ENCODE results near the gene SRL.
A peak's percentile ranks its signal among the peaks of the same experiment; 100 is the strongest.
"Not testable (repeated sequence)": the region's sequence is repeated elsewhere in the genome, so short reads cannot be mapped to it uniquely, and the experiment has no call there.

The SRL gene

GRCh38 chr16:4226251-4227039 lies 15.4 kb downstream of the SRL start:
- DNase-seq (ENCODE audit: low spot score) = no peak

DNA sequence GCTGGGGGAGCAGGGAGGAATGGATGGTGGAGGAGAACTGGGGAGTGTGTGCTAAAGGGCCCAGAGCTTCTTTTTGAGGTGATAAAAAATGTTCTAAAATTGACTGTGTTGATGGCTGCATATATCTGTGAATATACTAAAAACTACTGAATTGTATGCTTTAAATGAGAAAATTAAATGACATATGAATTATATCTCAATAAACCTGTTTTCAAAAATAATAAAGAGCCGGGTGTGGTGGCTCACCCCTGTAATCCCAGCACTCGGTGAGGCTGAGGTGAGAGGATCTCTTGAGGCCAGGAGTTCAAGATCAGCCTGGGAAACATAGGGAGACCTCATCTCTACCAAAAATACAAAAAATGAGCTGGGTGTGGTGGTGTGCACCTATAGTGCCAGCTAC lies 16.8 kb downstream of the SRL start:
- DNase-seq (ENCODE audit: low spot score) = no peak

- DNase-seq (ENCODE audit: low spot score) = no peak
Measured at GRCh38 chr16:4220358-4220757, 21.5 kb downstream of the SRL start.

- no peak for DNase-seq (ENCODE audit: low spot score)
Measured at GRCh38 chr16:4218202-4218601, 23.7 kb downstream of the SRL start.

DNA sequence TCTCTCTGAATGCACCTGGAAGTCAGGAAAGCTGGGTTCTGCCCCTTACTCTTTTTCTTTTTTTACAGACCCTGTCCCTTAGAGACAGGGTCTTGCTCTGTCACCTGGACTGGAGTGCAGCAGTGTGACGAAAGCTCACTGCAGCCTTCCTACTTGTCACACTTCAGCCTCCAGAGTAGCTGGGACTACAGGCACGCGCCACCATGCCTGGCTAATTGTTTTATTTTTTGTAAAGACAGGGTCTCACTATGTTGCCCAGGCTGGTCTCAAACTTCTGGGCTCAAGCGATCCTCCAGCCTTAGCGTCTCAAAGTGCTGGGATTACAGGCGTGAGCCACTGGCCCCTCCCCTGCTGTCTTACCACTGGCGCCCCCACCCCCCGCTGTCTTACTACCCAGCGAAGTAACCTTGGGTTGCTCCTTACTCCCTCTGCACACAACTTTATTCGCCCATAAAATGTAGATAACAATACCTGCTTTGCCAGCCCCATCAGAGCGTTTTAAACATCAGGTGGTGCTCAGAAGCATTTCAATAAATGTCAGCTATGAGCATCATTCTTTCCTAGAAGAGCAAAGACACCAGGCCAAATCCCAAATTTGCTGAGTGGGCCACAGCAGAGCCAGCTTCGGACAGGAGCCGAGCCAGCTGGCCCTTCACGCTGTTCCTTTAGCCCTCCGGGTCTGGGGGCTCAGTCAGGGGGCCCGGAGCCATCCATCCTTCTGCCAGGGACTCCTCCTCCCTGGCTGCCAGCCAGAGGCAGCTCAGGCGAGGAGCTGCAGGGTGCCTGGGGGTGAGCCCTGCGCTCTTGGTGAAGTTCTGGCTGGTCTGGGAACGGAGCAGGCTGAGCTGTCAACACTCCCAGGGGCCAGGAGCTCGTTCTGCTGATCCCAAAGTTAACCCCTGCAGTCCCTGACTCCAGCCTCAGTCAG lies 24.4 kb downstream of the SRL start:
- DNase-seq (ENCODE audit: low spot score) = no peak

DNA sequence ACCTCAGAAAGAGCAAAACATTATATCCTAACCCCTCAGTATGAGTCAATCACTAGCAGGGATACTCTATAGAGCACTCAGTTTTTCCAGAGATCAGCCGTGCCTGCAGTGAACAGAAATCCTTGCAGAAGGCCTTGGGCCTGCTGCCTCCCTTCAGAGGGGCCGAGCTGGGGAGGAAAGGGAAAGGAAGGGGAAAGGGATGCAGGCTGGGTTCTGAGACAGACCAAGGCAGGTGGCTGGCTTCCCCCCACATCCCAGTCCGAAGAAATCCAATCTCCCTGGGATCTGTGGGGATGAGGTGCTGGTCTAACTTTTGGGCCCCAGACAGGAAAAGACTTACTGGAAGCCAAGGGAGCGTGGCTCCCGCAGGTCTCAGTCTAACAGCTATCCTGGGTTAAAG lies 25.3 kb downstream of the SRL start:
- no peak for DNase-seq (ENCODE audit: low spot score)

- DNase-seq (ENCODE audit: low spot score) = no peak
Measured at GRCh38 chr16:4215106-4215505, 26.8 kb downstream of the SRL start.

DNA sequence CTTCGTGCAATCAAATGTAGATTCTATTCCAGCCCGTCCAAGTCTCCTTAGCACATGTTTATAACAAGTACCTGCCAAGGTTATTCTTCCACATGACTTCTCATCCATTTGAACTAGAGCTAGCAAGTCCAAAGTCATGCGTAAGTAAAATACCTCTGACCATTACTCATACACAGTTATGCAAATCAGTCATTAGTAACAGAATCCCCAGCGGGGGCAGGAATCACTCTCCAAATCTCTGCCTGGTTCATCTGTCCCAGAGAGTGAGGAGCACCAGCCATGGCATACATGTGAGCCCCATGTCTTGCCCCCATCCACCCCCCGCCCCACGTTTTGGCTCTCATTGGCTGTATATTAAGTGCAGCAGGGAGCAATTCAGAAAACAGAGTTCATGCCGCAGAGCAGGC lies 27.7 kb downstream of the SRL start:
- peak; percentile 89 for DNase-seq (ENCODE audit: low spot score)

DNA sequence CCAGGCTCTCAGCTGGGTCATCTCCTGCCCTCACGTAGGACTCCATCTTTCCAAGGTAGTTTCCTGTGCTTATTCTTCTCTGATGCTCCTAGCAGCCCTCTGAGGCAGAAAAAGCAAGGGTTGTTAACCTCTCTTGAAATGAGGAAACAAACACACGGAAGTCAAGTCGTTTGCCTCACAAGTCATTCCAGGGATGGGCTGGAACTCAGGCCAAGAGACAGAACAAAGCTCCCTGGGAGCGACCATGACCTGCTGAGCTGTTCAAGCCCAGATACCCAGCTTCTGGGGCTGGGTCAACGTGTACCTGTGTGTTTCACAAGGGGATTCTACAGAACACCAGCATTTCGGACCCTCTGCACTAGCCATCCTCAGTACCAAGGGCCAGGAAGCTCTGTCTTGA lies 28.1 kb downstream of the SRL start:
- DNase-seq (ENCODE audit: low spot score) = no peak

- DNase-seq (ENCODE audit: low spot score) = peak; percentile 77
Measured at GRCh38 chr16:4212934-4213296, 29.0 kb downstream of the SRL start.

GRCh38 chr16:4212211-4212933 lies 29.5 kb downstream of the SRL start:
- DNase-seq (ENCODE audit: low spot score) = peak; percentile 76

DNA sequence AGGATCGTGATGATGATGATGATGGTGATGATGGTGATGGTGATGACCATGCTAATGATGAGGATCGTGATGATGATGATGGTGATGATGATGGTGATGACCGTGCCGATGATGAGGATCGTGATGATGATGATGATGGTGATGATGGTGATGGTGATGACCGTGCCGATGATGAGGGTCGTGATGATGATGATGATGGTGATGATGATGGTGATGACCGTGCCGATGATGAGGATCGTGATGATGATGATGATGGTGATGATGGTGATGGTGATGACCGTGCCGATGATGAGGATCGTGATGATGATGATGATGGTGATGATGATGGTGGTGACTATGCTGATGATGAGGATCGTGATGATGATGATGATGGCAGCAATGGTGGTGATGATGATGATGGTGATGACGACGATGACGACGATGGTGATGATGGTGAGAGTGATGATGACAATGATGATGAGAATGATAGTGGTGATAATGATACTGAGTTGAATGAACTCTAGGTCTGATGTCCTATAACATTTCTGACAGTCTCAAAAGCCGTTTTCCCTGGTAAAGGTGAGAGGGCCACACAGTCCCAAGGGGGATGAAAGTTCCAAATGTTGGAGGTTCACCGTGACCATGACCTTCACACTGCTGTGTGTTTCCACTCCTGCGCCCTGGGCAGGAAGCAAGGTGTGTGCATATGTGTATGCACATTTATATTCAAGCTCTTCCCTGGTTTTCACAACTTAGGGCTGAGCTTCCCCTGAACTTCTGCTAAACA lies 30.3 kb downstream of the SRL start:
- DNase-seq (ENCODE audit: low spot score) = not testable (repeated sequence)

- DNase-seq (ENCODE audit: low spot score) = no peak
Measured at GRCh38 chr16:4209666-4210065, 32.2 kb downstream of the SRL start.

DNA sequence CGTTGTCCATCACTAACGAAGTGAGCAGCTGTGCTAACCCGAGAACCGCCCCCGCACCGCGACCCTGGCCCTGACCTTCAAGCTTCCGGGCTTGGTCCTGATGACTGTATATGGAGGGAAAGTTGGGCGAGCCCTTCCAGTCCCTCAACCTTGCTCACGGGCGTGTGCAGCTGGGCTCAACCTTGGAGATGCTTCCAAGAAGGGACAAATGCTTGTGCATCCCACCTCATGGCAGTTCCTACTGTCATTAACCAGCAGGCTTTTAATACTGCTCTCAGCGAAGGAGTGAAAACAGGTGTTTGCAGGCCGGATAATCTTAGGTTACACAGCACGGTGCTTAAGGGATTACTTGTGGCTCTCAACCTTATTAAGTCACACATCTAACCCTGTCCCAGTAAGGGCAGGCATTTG lies 33.5 kb downstream of the SRL start:
- no peak for DNase-seq (ENCODE audit: low spot score)

DNA sequence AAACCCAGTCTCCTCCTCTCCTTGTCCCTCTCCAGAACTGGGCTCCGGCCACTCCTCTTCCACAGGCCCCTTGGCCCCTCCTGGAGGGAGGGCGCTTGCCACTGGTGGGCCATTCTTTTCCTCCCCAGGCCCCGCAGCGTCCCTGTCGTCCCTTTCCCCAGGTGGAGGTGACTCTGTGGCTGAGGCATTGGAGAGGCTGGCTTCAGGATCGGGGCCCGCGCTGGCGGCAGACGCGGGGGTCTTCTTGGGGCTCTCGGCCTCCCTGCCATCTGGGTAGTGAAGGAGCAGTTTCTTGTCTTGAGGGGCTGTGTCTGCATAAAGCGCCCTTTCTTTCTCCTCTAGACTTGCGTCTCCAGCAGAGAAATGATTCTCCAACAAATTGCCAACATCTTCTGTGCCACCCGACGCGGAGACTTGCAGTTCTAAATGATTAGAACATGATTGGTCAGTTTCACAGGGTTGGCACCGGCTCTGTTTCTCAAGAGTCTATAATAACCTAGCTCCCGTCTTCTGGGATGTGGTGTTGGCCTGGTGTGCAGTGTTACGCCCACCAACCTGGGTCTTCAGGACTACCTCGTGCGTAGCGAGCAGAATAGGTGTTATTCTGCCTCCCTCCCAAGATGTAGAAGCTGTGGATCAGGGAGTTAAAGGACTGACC lies 34.1 kb downstream of the SRL start:
- DNase-seq (ENCODE audit: low spot score) = no peak

- DNase-seq (ENCODE audit: low spot score) = no peak
Measured at GRCh38 chr16:4207229-4207628, 34.7 kb downstream of the SRL start.

DNA sequence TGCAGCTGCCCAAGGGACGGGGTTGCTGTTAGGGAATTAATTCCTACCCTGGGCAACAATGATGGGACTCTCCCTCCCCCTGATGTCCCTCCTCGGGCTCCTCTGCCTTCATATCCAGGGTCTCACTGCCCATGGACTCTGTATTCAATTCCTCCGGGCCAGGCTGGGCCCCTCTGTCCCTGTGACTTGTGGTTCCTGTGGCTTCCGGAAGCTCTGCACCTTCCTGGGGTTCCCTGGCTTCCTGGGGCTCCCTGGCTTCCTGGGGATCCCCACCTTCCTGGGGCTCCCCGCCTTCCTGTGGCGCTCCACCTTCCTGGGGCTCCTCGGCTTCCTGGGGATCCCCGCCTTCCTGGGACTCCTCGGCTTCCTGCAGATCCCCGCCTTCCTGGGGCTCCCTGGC lies 35.2 kb downstream of the SRL start:
- DNase-seq (ENCODE audit: low spot score) = no peak

DNA sequence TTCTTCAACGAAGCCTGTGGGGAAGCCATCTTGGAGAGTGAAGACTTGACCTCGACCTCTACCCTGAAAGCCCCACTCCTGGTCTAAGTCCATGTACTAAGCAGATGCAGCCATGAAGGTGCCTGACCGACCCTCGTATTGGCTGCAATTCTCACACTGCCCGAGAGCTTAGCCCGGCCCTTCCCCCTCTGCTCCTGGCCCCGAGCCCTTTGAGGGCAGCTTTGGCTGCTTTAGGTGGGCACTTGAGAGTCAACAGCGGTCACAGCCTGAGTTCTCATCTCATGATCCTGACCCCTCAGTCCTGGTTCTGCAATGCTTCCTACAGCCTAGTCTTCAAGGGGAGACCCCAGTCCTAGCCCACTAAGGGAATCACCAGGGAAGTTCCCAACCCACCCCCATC lies 35.9 kb downstream of the SRL start:
- DNase-seq (ENCODE audit: low spot score) = no peak

GRCh38 chr16:4204521-4204920 lies 37.4 kb downstream of the SRL start:
- no peak for DNase-seq (ENCODE audit: low spot score)

- DNase-seq (ENCODE audit: low spot score) = no peak
Measured at GRCh38 chr16:4203748-4204147, 38.1 kb downstream of the SRL start.

DNA sequence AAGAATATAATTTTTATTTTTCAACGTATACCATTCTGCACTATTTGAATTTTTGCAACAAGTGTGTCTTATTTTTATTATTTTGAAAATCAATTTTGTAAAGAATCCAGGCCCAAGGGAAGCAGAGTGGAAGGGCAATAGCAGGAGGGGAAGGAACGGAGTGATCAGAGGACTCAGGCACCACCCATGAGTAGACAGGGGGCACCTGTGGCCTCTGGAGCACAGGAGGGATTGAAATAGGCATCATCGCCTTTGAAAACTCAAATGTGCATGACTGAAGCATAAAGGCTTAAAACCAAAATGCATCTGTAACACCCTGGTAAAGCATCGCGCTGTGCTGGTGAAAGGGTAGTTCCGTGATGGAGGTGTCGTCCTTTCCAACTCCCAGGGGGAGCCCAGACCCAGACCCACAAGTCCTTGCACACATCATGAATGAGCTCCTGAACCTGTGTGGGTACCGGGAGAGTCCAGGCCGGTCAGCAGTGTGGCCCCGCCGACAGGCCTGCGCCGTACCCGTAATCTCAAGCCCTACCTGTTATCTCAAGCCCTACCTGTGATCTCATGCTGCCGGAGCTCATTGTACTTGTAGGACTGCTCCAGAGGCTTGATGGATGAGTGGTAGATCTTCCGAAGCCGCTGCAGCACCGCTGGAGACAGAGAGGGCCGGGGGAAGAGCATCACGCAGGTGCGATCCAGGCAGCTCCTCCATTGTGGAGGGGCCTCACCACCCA lies 39.1 kb downstream of the SRL start:
- no peak for DNase-seq (ENCODE audit: low spot score)

Measured in hepatic stellate cell (primary cell).